Peyer's patch (tissue), 4 donors: ENCODE measurements around the gene TRPM3. TPM values are rescaled to one million over a fixed set of nuclear protein-coding genes. Genes with fewer than 3 reads are reported as not detected.

ENCODE experiments used
- DNase-seq, 3 donors: peaks; one replicate each; pipeline ENCODE4 v3.0.0-alpha.2; 2017 to 2019
- H3K27ac ChIP-seq, 4 donors: fragments of 200-600 bp; sonication (generic); one replicate each; pipeline ENCODE4 v1.5.1; 2016 to 2019
- H3K27me3 ChIP-seq, 2 donors: fragments of 200-600 bp; sonication (generic); one replicate each; pipeline ENCODE4 v1.5.1; 2019
- H3K36me3 ChIP-seq, 3 donors: fragments of 200-600 bp; sonication (generic); one replicate each; pipeline ENCODE4 v1.5.1; 2016 to 2019
- H3K4me1 ChIP-seq, 4 donors: fragments of 200-600 bp; sonication (generic); one replicate each; pipeline ENCODE4 v1.5.1; 2016 to 2019
- H3K4me3 ChIP-seq, 4 donors: fragments of 200-600 bp; sonication (generic); 1 replicate in 3 of 4; 2 replicates in 1 of 4; pipeline ENCODE4 v1.5.1; 2016 to 2019; ENCODE audit warnings: mild to moderate bottlenecking in 1 of 4
- H3K9me3 ChIP-seq, 4 donors: fragments of 200-600 bp; sonication (generic); one replicate each; pipeline ENCODE4 v1.5.1; 2016 to 2019; ENCODE audit warnings: mild to moderate bottlenecking in 1 of 4
- CTCF ChIP-seq, 6 experiments: fragments of 450-650 bp in 4 of 6; fragments of 200-600 bp in 2 of 6; sonication (generic) in 1 of 6; IDR thresholded peaks; one replicate each; pipeline ENCODE4 v1.5.1; 2017 to 2019; ENCODE audit warnings: antibody characterized with exemption in 6 of 6, mild to moderate bottlenecking in 3 of 6, moderate library complexity in 1 of 6
- POLR2A ChIP-seq, 2 donors: fragments of 450-650 bp; IDR thresholded peaks; one replicate each; pipeline ENCODE4 v1.5.1; 2017; ENCODE audit warnings: antibody characterized with exemption in 2 of 2, mild to moderate bottlenecking in 2 of 2, moderate library complexity in 2 of 2
- total RNA-seq, 4 donors: library from RNA; depleted of rRNA; stranded (reverse); fragments of >200 nt; gene quantifications; one replicate each; pipeline ENCODE4 v1.1.0, GENCODE V29; 2016

TRPM3 gene
- total RNA-seq, 4 donors from 2014 or later: 0.28 to 0.80 TPM; not detected in 2

DNA sequence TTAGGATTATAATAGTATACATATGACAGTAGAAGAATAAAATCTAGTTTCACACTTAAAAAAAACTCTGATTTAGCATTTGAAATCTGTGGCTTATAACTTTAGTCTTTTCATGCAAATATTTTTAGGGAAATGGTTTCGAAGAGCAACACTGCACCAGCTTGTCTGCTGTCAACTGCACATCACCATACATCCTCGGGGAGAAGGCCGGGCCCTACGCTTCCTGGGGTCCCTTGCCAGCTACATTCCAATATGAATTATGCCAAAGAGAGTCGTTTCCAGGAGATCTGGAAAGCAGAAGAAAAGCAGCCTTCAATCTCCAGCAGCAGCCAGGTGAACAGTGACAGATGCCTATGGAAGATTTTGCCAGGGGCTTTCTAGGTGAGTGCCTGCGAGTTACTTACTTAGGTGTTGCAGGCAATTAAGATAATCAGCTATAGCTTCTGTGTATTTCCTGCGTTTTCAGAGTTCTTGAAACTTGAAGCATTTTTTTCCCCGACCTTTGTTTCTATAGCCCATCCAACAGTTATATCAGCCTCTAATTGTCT is 166.8 kb downstream of the TRPM3 start:
- Histone ChIP-seq H3K27ac (no peak overlapping the region), H3K4me3 (no peak overlapping the region), H3K9me3 (no peaks in the 10 kb centered on the region), H3K4me1 (no peaks in the 10 kb centered on the region), H3K36me3 (no peaks in the 10 kb centered on the region), H3K27me3 (no peaks in the 10 kb centered on the region)
- TF ChIP-seq POLR2A (IDR thresholded peaks at IDR 0.05) (no peak), CTCF (IDR thresholded peaks at IDR 0.05) (no peak)
- no peak for DNase-seq

DNA sequence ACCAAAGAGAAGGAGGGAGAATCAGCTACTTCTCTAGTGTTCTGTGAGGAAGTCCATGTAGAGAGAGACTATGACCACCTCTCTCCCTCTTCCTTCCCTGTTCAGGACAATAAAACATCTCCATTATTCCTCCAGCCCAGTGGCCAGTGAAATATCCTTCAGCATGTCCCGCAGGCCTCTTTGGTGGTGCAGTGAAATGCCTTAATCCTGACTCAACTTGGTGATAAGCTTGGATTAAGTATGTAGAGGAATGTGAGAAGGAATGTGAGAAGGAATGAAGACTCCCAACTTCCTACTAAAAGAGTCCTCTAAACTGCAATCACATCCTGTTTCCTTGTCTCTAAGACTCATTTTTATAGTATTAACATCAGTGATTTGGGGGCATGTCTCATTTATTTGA is 167.3 kb downstream of the TRPM3 start:
- Histone ChIP-seq H3K4me3 (no peak overlapping the region), H3K27me3 (no peaks in the 10 kb centered on the region), H3K4me1 (no peaks in the 10 kb centered on the region), H3K27ac (no peak overlapping the region), H3K36me3 (no peaks in the 10 kb centered on the region), H3K9me3 (no peaks in the 10 kb centered on the region)
- no peak for DNase-seq
- TF ChIP-seq CTCF (IDR thresholded peaks at IDR 0.05) (no peak), POLR2A (IDR thresholded peaks at IDR 0.05) (no peak)

- no peak overlapping the region for H3K4me3 ChIP-seq
- no peaks in the 10 kb centered on the region for H3K4me1 ChIP-seq
- no peaks in the 10 kb centered on the region for H3K36me3 ChIP-seq
- no peak overlapping the region for H3K27ac ChIP-seq
- TF ChIP-seq POLR2A (IDR thresholded peaks at IDR 0.05) (no peak), CTCF (IDR thresholded peaks at IDR 0.05) (no peak)
- no peak for DNase-seq
- H3K27me3 ChIP-seq: no peaks in the 10 kb centered on the region
- H3K9me3 ChIP-seq: no peaks in the 10 kb centered on the region
Measured at GRCh38 chr9:70951749-70952727, 169.4 kb downstream of the TRPM3 start.

DNA sequence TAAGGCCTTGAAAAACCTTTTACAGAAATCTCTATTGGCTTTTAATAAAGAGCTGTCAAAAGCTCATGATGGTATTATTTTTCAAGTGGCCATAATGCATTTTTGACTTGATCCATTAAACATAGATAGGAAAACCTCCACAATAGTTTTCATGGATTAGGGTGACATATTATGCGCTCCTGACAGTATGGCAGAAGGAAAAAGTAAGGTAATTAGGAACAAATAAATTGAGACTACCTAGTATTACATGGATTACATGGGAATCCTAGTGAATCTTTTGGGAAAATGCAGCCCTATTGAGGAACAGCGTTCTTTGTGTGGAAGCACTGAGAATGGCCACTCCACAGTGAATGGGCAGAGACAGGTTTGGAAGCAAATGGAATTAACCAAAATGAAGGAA is 171.2 kb downstream of the TRPM3 start:
- no peak overlapping the region for H3K27ac ChIP-seq
- no peak for DNase-seq
- TF ChIP-seq POLR2A (IDR thresholded peaks at IDR 0.05) (no peak), CTCF (IDR thresholded peaks at IDR 0.05) (no peak)
- no peaks in the 10 kb centered on the region for H3K27me3 ChIP-seq
- no peaks in the 10 kb centered on the region for H3K9me3 ChIP-seq
- H3K4me3 ChIP-seq: no peak overlapping the region
- no peaks in the 10 kb centered on the region for H3K36me3 ChIP-seq
- H3K4me1 ChIP-seq: no peaks in the 10 kb centered on the region

- no peaks in the 10 kb centered on the region for H3K4me1 ChIP-seq
- H3K4me3 ChIP-seq: no peak overlapping the region
- H3K27me3 ChIP-seq: no peaks in the 10 kb centered on the region
- no peak for DNase-seq
- H3K36me3 ChIP-seq: no peaks in the 10 kb centered on the region
- TF ChIP-seq CTCF (IDR thresholded peaks at IDR 0.05) (no peak), POLR2A (IDR thresholded peaks at IDR 0.05) (no peak)
- no peak overlapping the region for H3K27ac ChIP-seq
- H3K9me3 ChIP-seq: no peaks in the 10 kb centered on the region
Measured at GRCh38 chr9:70949239-70949638, 172.2 kb downstream of the TRPM3 start.
